ENCODE measurements around the gene STK32B. TPM values are rescaled to one million over a fixed set of nuclear protein-coding genes. Genes with fewer than 3 reads are reported as not detected.

Gene STK32B
- polyA plus RNA-seq, 2 of the 4 experiments (the other 2 are of a cell fraction), result 7.6 to 12.1 TPM

DNA sequence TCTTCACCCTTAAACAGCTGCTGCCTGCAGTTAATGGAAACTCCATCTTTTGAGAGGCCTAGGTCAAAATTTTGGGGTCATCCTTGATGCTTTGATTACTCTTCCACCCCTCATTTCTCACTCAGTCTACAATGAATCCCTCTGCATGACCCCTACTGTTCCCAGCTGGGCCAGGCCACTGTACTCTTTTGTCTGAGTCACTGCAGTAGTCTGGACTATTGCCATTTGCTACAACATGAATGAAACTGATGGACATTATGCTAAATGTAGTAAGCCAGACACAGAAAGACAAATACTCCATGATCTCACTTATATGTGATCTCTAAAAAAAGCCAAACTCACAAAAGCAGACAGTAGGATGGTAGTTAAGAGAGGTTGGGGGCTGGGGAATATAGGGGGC lies 28.3 kb downstream of the STK32B start (continued):
- TF ChIP-seq, protein P1, sequence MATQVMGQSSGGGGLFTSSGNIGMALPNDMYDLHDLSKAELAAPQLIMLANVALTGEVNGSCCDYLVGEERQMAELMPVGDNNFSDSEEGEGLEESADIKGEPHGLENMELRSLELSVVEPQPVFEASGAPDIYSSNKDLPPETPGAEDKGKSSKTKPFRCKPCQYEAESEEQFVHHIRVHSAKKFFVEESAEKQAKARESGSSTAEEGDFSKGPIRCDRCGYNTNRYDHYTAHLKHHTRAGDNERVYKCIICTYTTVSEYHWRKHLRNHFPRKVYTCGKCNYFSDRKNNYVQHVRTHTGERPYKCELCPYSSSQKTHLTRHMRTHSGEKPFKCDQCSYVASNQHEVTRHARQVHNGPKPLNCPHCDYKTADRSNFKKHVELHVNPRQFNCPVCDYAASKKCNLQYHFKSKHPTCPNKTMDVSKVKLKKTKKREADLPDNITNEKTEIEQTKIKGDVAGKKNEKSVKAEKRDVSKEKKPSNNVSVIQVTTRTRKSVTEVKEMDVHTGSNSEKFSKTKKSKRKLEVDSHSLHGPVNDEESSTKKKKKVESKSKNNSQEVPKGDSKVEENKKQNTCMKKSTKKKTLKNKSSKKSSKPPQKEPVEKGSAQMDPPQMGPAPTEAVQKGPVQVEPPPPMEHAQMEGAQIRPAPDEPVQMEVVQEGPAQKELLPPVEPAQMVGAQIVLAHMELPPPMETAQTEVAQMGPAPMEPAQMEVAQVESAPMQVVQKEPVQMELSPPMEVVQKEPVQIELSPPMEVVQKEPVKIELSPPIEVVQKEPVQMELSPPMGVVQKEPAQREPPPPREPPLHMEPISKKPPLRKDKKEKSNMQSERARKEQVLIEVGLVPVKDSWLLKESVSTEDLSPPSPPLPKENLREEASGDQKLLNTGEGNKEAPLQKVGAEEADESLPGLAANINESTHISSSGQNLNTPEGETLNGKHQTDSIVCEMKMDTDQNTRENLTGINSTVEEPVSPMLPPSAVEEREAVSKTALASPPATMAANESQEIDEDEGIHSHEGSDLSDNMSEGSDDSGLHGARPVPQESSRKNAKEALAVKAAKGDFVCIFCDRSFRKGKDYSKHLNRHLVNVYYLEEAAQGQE (IDR thresholded peaks at IDR 0.05), result no peak
- TF ChIP-seq EP300 (IDR thresholded peaks at IDR 0.05) (no peak), RARB (CRISPR knock-in tag; IDR thresholded peaks at IDR 0.05) (no peak), HEYL (CRISPR knock-in tag; IDR thresholded peaks at IDR 0.05) (no peak), PHF8 (IDR thresholded peaks at IDR 0.05; ENCODE audit: borderline replicate concordance, low read depth) (no peak), TP53 (CRISPR knock-in tag; IDR thresholded peaks at IDR 0.05) (no peak), SREBF2 (IDR thresholded peaks at IDR 0.05) (no peak), JUNB (IDR thresholded peaks at IDR 0.05) (no peak)
- TF ChIP-seq, protein P2, sequence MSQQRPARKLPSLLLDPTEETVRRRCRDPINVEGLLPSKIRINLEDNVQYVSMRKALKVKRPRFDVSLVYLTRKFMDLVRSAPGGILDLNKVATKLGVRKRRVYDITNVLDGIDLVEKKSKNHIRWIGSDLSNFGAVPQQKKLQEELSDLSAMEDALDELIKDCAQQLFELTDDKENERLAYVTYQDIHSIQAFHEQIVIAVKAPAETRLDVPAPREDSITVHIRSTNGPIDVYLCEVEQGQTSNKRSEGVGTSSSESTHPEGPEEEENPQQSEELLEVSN (IDR thresholded peaks at IDR 0.05; ENCODE audit: borderline replicate concordance, low read depth), result no peak
- TF ChIP-seq, protein P3, sequence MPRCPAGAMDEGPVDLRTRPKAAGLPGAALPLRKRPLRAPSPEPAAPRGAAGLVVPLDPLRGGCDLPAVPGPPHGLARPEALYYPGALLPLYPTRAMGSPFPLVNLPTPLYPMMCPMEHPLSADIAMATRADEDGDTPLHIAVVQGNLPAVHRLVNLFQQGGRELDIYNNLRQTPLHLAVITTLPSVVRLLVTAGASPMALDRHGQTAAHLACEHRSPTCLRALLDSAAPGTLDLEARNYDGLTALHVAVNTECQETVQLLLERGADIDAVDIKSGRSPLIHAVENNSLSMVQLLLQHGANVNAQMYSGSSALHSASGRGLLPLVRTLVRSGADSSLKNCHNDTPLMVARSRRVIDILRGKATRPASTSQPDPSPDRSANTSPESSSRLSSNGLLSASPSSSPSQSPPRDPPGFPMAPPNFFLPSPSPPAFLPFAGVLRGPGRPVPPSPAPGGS (IDR thresholded peaks at IDR 0.05), result no peak

DNA sequence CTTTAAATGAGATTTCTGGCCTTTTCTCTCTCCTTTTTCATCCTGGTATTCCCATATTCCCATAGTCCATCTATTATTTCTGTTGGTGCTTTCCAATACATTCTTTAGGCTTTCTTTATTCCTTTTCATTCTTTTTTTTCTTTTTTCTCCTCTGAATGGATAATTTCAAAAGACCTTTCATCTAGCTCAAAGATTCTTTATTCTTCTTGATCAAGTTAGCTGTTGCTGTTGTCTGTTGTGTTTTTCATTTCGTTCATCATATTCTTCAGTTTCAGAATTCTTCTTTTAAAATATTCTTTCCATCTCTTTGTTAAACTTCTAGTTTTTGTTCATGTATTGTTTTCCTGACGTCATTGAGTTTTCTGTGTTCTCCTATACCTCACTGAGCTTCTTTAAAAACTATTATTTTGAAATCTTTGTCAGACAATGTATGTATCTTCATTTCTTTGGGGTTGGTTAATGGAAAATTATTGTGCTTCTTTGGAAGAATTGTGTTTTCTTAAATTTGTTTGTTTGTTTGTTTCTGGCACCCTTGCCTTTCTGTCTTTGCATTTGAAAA lies 30.2 kb downstream of the STK32B start:
- CTCF ChIA-PET, result no interaction called here
- DNase-seq (ENCODE audit: low read depth in 1 of 2, low spot score in 1 of 2) (no peak), FAIRE-seq (no peak), ATAC-seq (no peak)
- POLR2A ChIA-PET, result no interaction called here
- Histone ChIP-seq H3K4me2 (no peak overlapping the region), H3K27ac (no peak overlapping the region), H3K9me3 (peaks cover 17% of the 10 kb centered on the region; the same call in 2 of the 3 replicates), H3K4me1 (no peaks in the 10 kb centered on the region), H3K4me3 (no peak overlapping the region)
- WGBS (ENCODE audit: missing lambda C conversion rate), result 55% methylated on average over 2 of the region's 2 CpGs
- no peak for TF ChIP-seq EHF (CRISPR knock-in tag; IDR thresholded peaks at IDR 0.05)
- TF ChIP-seq, protein P4, sequence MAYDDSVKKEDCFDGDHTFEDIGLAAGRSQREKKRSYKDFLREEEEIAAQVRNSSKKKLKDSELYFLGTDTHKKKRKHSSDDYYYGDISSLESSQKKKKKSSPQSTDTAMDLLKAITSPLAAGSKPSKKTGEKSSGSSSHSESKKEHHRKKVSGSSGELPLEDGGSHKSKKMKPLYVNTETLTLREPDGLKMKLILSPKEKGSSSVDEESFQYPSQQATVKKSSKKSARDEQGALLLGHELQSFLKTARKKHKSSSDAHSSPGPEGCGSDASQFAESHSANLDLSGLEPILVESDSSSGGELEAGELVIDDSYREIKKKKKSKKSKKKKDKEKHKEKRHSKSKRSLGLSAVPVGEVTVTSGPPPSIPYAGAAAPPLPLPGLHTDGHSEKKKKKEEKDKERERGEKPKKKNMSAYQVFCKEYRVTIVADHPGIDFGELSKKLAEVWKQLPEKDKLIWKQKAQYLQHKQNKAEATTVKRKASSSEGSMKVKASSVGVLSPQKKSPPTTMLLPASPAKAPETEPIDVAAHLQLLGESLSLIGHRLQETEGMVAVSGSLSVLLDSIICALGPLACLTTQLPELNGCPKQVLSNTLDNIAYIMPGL (CRISPR knock-in tag; IDR thresholded peaks at IDR 0.05; ENCODE audit: borderline replicate concordance), result no peak
- TF ChIP-seq HDAC2 (IDR thresholded peaks at IDR 0.05), result no peak
- no peak for TF ChIP-seq EP300 (IDR thresholded peaks at IDR 0.05)
- TF ChIP-seq JUN (IDR thresholded peaks at IDR 0.05), result no peak
- no peak for TF ChIP-seq KDM1A (IDR thresholded peaks at IDR 0.05; ENCODE audit: low read depth)
- no peak for TF ChIP-seq ZC3H11A (IDR thresholded peaks at IDR 0.05)
- no peak for TF ChIP-seq HOXB5 (CRISPR knock-in tag; IDR thresholded peaks at IDR 0.05)
- TF ChIP-seq NFE2L2 (conservative IDR thresholded peaks at IDR 0.05; ENCODE audit: low read length), result no peak
- TF ChIP-seq, protein P5, sequence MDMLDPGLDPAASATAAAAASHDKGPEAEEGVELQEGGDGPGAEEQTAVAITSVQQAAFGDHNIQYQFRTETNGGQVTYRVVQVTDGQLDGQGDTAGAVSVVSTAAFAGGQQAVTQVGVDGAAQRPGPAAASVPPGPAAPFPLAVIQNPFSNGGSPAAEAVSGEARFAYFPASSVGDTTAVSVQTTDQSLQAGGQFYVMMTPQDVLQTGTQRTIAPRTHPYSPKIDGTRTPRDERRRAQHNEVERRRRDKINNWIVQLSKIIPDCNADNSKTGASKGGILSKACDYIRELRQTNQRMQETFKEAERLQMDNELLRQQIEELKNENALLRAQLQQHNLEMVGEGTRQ (IDR thresholded peaks at IDR 0.05), result no peak
- no peak for TF ChIP-seq FOSB (CRISPR knock-in tag; IDR thresholded peaks at IDR 0.05)

All from A549 (cell line).